Hematopoietic multipotent progenitor cell treated with erythropoietin and hydrocortisone succinate and interleukin-3 and kit ligand, for 4 days (in vitro differentiated cells): Measurements from ENCODE around the gene OSR1.

ENCODE experiments used
- DNase-seq: peaks from one replicate; pipeline ENCODE4 v3.0.0-alpha.2; 2015

Gene OSR1

GRCh38 chr2:19357402-19358241 lies 801 bp downstream of the OSR1 start:
- DNase-seq: no peak

GRCh38 chr2:19356545-19357401 lies 1.6 kb downstream of the OSR1 start:
- no peak for DNase-seq

GRCh38 chr2:19355931-19356544 lies 2.4 kb downstream of the OSR1 start:
- no peak for DNase-seq

GRCh38 chr2:19355416-19355821 lies 3.0 kb downstream of the OSR1 start:
- DNase-seq: no peak

- DNase-seq: no peak
Observed at GRCh38 chr2:19355014-19355405, 3.4 kb downstream of the OSR1 start.

- no peak for DNase-seq
Observed at GRCh38 chr2:19353721-19354050, 4.7 kb downstream of the OSR1 start.

GRCh38 chr2:19352946-19353720 lies 5.3 kb downstream of the OSR1 start:
- no peak for DNase-seq

- DNase-seq: no peak
Observed at GRCh38 chr2:19351899-19352697, 6.3 kb downstream of the OSR1 start.

- DNase-seq: no peak
Observed at GRCh38 chr2:19351499-19351898, 6.9 kb downstream of the OSR1 start.

- DNase-seq: no peak
Observed at GRCh38 chr2:19350678-19351401, 7.6 kb downstream of the OSR1 start.

- peak; percentile 63 for DNase-seq
Observed at GRCh38 chr2:19349911-19350677, 8.3 kb downstream of the OSR1 start.

GRCh38 chr2:19348692-19349091 lies 9.7 kb downstream of the OSR1 start:
- no peak for DNase-seq

GRCh38 chr2:19347619-19348562 lies 10.5 kb downstream of the OSR1 start:
- DNase-seq: peak; percentile 95

GRCh38 chr2:19346983-19347618 lies 11.3 kb downstream of the OSR1 start:
- no peak for DNase-seq

GRCh38 chr2:19337742-19338141 lies 20.7 kb downstream of the OSR1 start:
- no peak for DNase-seq

- DNase-seq: no peak
Observed at GRCh38 chr2:19337202-19337601, 21.2 kb downstream of the OSR1 start.

GRCh38 chr2:19336781-19337180 lies 21.6 kb downstream of the OSR1 start:
- DNase-seq: no peak

GRCh38 chr2:19332503-19332902 lies 25.9 kb downstream of the OSR1 start:
- no peak for DNase-seq

- no peak for DNase-seq
Observed at GRCh38 chr2:19331450-19331849, 27.0 kb downstream of the OSR1 start.
